ENCODE measurements around the gene TUBB4B. TPM values are rescaled to one million over a fixed set of nuclear protein-coding genes. Genes with fewer than 3 reads are reported as not detected.

Gene TUBB4B
- total and polyA plus RNA-seq, 7 donors, result 141 to 505 (median 196) TPM

- peaks cover 0 to 23% (median 0%) of the 10 kb centered on the region in 4 donors for H3K36me3 ChIP-seq
- TF ChIP-seq CTCF (IDR thresholded peaks at IDR 0.05) (no peak), EP300 (IDR thresholded peaks at IDR 0.05) (no peak), POLR2AphosphoS5 (IDR thresholded peaks at IDR 0.05) (no peak), POLR2A (IDR thresholded peaks at IDR 0.05) (no peak)
- intact Hi-C loops (cut with DNase I), result no loop called here
- H3K27me3 ChIP-seq, result no peaks in the 10 kb centered on the region
- no peak overlapping the region for H3K4me3 ChIP-seq
- DNase-seq, result no peak
- WGBS, 2 donors, result 86 to 91% methylated on average over 13 of the region's 13 CpGs
- H3K27ac ChIP-seq, result no peak overlapping the region
- no peaks in the 10 kb centered on the region for H3K9me3 ChIP-seq
- peaks cover 0 to 7% (median 7%) of the 10 kb centered on the region in 4 donors for H3K4me1 ChIP-seq
Observed at GRCh38 chr9:137211532-137211931, 29.6 kb upstream of the TUBB4B start.

GRCh38 chr9:137212520-137212919 lies 28.6 kb upstream of the TUBB4B start:
- Histone ChIP-seq H3K9me3 (no peaks in the 10 kb centered on the region), H3K27me3 (no peaks in the 10 kb centered on the region), H3K27ac (no peak overlapping the region), H3K36me3 (peaks cover 0 to 22% (median 0%) of the 10 kb centered on the region in 4 donors), H3K4me1 (peaks cover 0 to 5% (median 0%) of the 10 kb centered on the region in 4 donors), H3K4me3 (no peak overlapping the region)
- intact Hi-C loops (cut with DNase I), result no loop called here
- TF ChIP-seq POLR2AphosphoS5 (IDR thresholded peaks at IDR 0.05) (no peak), CTCF (IDR thresholded peaks at IDR 0.05) (no peak), POLR2A (IDR thresholded peaks at IDR 0.05) (no peak), EP300 (IDR thresholded peaks at IDR 0.05) (no peak)
- DNase-seq, result no peak
- 81 to 89% methylated on average over 21 of the region's 21 CpGs for WGBS, 2 donors

- no peaks in the 10 kb centered on the region for H3K27me3 ChIP-seq
- no peak for DNase-seq
- TF ChIP-seq POLR2A (IDR thresholded peaks at IDR 0.05) (no peak), CTCF (IDR thresholded peaks at IDR 0.05) (no peak), EP300 (IDR thresholded peaks at IDR 0.05) (no peak), POLR2AphosphoS5 (IDR thresholded peaks at IDR 0.05) (no peak)
- intact Hi-C loops (cut with DNase I), result no loop called here
- no peak overlapping the region for H3K4me3 ChIP-seq
- no peak overlapping the region for H3K27ac ChIP-seq
- H3K9me3 ChIP-seq, result no peaks in the 10 kb centered on the region
- WGBS, 2 donors, result 88 to 93% methylated on average over 49 of the region's 49 CpGs
- peaks cover 0 to 5% (median 0%) of the 10 kb centered on the region in 4 donors for H3K4me1 ChIP-seq
- peaks cover 0 to 20% (median 0%) of the 10 kb centered on the region in 4 donors for H3K36me3 ChIP-seq
Observed at GRCh38 chr9:137213160-137214060, 27.7 kb upstream of the TUBB4B start.

- TF ChIP-seq EP300 (IDR thresholded peaks at IDR 0.05) (no peak), POLR2AphosphoS5 (IDR thresholded peaks at IDR 0.05) (no peak), POLR2A (IDR thresholded peaks at IDR 0.05) (no peak), CTCF (IDR thresholded peaks at IDR 0.05) (no peak)
- H3K27ac ChIP-seq, result no peak overlapping the region
- H3K27me3 ChIP-seq, result no peaks in the 10 kb centered on the region
- H3K9me3 ChIP-seq, result no peaks in the 10 kb centered on the region
- H3K4me3 ChIP-seq, result no peak overlapping the region
- peaks cover 0 to 16% (median 0%) of the 10 kb centered on the region in 4 donors for H3K36me3 ChIP-seq
- peaks cover 0 to 5% (median 0%) of the 10 kb centered on the region in 4 donors for H3K4me1 ChIP-seq
- no peak for DNase-seq
- WGBS, 2 donors, result 95% methylated on average over 19 of the region's 19 CpGs
- intact Hi-C loops (cut with DNase I), result no loop called here
Observed at GRCh38 chr9:137214620-137215019, 26.5 kb upstream of the TUBB4B start.
